K562 (cell line): ENCODE data around the gene TRPM4. TPM values are rescaled to one million over a fixed set of nuclear protein-coding genes. Genes with fewer than 3 reads are reported as not detected.

Experiments
- ADNP ChIP-seq: fragments of 200-800 bp; sonication (Bioruptor generic); IDR thresholded peaks from 2 replicates; pipeline ENCODE4 v1.6.1; 2016; ENCODE audit warnings: missing genetic modification characterization, missing compliant biosample characterization
- CREB1 ChIP-seq, 2 experiments: sonication (generic) in 1 of 2; formaldehyde crosslinking in 1 of 2; IDR thresholded peaks; 2 replicates each; pipeline versions ENCODE4 v1.6.1 to v1.8.0; 2012 to 2022; ENCODE audit warnings: inconsistent platforms in 1 of 2, mild to moderate bottlenecking in 1 of 2, missing genetic modification reagents in 1 of 2, moderate library complexity in 1 of 2
- KLF6 ChIP-seq: fragments of 250-450 bp; sonication (Bioruptor Pico); IDR thresholded peaks from 2 replicates; pipeline ENCODE4 v1.4.0; 2020; ENCODE audit warnings: mild to moderate bottlenecking, moderate library complexity, borderline replicate concordance
- L3MBTL2 ChIP-seq: fragments of 450-650 bp; IDR thresholded peaks from 2 replicates; pipeline ENCODE4 v1.6.1; 2016; ENCODE audit warnings: mild to moderate bottlenecking, moderate library complexity
- LCOR ChIP-seq: sonication (generic); formaldehyde crosslinking; IDR thresholded peaks from 2 replicates; pipeline ENCODE4 v1.8.0; 2022; ENCODE audit warnings: mild to moderate bottlenecking, missing genetic modification reagents
- NONO ChIP-seq, 2 experiments: fragments of 200-400 bp in 1 of 2; fragments of 450-650 bp in 1 of 2; formaldehyde crosslinking in 1 of 2; IDR thresholded peaks; 2 replicates each; pipeline ENCODE4 v1.6.1; 2017; ENCODE audit warnings: low read depth in 2 of 2, mild to moderate bottlenecking in 2 of 2, moderate library complexity in 2 of 2, low read length in 1 of 2
- PML ChIP-seq: IDR thresholded peaks from 2 replicates; pipeline ENCODE4 v1.6.1; 2012; ENCODE audit warnings: low read length, inconsistent platforms
- SIRT6 ChIP-seq: IDR thresholded peaks from one replicate; pipeline ENCODE4 v1.6.1; 2012; ENCODE audit warnings: low read depth, mild to moderate bottlenecking, control low read depth, inconsistent platforms, low read length, moderate library complexity
- SMARCA4 ChIP-seq: fragments of 450-650 bp; IDR thresholded peaks from 2 replicates; pipeline ENCODE4 v1.6.1; 2016
- SREBF2 ChIP-seq: sonication (generic); formaldehyde crosslinking; IDR thresholded peaks from 2 replicates; pipeline ENCODE4 v1.4.0; 2020; ENCODE audit warnings: mild to moderate bottlenecking, missing genetic modification reagents
- STAT5A ChIP-seq: IDR thresholded peaks from 2 replicates; pipeline ENCODE4 v1.6.1; 2012; ENCODE audit warnings: low read length, inconsistent platforms, borderline replicate concordance
- TGIF2 ChIP-seq: sonication (generic); formaldehyde crosslinking; IDR thresholded peaks from 2 replicates; pipeline ENCODE4 v1.8.1; 2022; ENCODE audit warnings: mild to moderate bottlenecking, missing genetic modification reagents, moderate library complexity
- ZNF445 ChIP-seq: fragments of 250-450 bp; sonication (Bioruptor Pico); IDR thresholded peaks from 2 replicates; pipeline ENCODE4 v1.4.0; 2020; ENCODE audit warnings: low read depth, mild to moderate bottlenecking, moderate library complexity
- polyA plus RNA-seq, 8 experiments: library from polyadenylated mRNA; depleted of rRNA in 4 of 8; stranded (reverse) in 5 of 8; unstranded in 3 of 8; fragments of >200 nt; fragmentation: Nextera tagmentation in 2 of 8; fragmentation: Illumina TruSeq in 1 of 8; extraction: Ambion mirVana in 2 of 8; extraction: Trizol in 1 of 8; gene quantifications; 2 replicates each; pipeline versions ENCODE4 v1.2.1 to v1.2.3, GENCODE V29; 2011 to 2014; ENCODE audit warnings: inconsistent platforms in 1 of 8, missing spikeins in 1 of 8
- total RNA-seq, 7 experiments: library from RNA; depleted of rRNA in 6 of 7; stranded (reverse); fragments of >200 nt in 6 of 7; fragmentation: Illumina TruSeq in 2 of 7; extraction: Trizol in 2 of 7; gene quantifications; 2 replicates each; pipeline versions ENCODE4 v1.2.1 to v1.2.3, GENCODE V29; 2011 to 2021; ENCODE audit warnings: low replicate concordance in 1 of 7
- TF ChIP-seq, protein P1 (sequence below): fragments of 450-650 bp; IDR thresholded peaks from 2 replicates; pipeline ENCODE4 v1.6.1; 2014; ENCODE audit warnings: low read depth, mild to moderate bottlenecking, moderate library complexity, borderline replicate concordance
- TF ChIP-seq, protein P2 (sequence below): fragments of 450-650 bp; IDR thresholded peaks from 2 replicates; pipeline ENCODE4 v1.6.1; 2016
- TF ChIP-seq, protein P3 (sequence below): fragments of 450-650 bp; formaldehyde crosslinking; IDR thresholded peaks from 2 replicates; pipeline ENCODE4 v1.4.0; 2022; ENCODE audit warnings: missing genetic modification characterization

The TRPM4 gene
- total and polyA plus RNA-seq, 9 of the 15 experiments (the other 6 are each of a cell fraction or from before 2014, with no cell fraction given): 6.5 to 45.4 (median 15.2) TPM

DNA sequence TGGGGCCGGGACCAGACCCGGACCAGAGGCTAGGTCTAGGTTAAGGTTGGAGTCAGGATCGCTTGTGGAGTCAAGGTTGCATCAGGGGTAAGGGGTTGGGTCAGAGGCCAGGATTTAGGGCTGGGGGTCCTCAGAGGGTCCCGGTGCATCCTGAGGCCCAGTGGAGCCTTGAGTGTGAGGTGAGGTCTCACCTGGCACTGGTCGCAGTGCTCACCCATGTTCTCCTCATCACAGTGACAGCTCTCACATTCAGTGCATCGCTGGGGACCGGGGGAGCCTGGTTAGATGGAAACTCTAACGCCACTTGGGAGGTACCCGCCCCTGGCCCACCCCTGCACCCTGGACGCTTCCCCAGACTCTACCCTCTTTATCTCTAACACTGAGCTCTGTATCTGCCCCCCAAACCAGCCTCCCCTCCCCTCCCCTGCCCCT is 5.5 kb upstream of the TRPM4 start (continued):
- TF ChIP-seq LCOR (CRISPR knock-in tag): 0 out of 2 replicates have a peak, but pooled peaks have one; percentile 7
- no peak for TF ChIP-seq PML
- no peak for TF ChIP-seq L3MBTL2
- TF ChIP-seq TGIF2 (CRISPR knock-in tag): 0 out of 2 replicates have a peak, but pooled peaks have one; percentile 39
- no peak for TF ChIP-seq CREB1 (IDR thresholded peaks at IDR 0.05)
- peak; percentile 1; the same call in 1 of the 2 replicates for TF ChIP-seq CREB1 (CRISPR knock-in tag; IDR thresholded peaks at IDR 0.05)
- no peak for TF ChIP-seq ZNF445
- no peak for TF ChIP-seq SREBF2 (CRISPR knock-in tag)
- no peak for TF ChIP-seq STAT5A
- no peak for TF ChIP-seq ADNP (tag)
- TF ChIP-seq SMARCA4: no peak
- no peak for TF ChIP-seq KLF6 (CRISPR knock-in tag)
- TF ChIP-seq, protein P1, sequence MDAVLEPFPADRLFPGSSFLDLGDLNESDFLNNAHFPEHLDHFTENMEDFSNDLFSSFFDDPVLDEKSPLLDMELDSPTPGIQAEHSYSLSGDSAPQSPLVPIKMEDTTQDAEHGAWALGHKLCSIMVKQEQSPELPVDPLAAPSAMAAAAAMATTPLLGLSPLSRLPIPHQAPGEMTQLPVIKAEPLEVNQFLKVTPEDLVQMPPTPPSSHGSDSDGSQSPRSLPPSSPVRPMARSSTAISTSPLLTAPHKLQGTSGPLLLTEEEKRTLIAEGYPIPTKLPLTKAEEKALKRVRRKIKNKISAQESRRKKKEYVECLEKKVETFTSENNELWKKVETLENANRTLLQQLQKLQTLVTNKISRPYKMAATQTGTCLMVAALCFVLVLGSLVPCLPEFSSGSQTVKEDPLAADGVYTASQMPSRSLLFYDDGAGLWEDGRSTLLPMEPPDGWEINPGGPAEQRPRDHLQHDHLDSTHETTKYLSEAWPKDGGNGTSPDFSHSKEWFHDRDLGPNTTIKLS: no peak
- TF ChIP-seq, protein P2, sequence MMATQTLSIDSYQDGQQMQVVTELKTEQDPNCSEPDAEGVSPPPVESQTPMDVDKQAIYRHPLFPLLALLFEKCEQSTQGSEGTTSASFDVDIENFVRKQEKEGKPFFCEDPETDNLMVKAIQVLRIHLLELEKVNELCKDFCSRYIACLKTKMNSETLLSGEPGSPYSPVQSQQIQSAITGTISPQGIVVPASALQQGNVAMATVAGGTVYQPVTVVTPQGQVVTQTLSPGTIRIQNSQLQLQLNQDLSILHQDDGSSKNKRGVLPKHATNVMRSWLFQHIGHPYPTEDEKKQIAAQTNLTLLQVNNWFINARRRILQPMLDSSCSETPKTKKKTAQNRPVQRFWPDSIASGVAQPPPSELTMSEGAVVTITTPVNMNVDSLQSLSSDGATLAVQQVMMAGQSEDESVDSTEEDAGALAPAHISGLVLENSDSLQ: peak; percentile 23; the same call in 1 of the 2 replicates
- no peak for TF ChIP-seq NONO (IDR thresholded peaks at IDR 0.05; ENCODE audit: low read depth in 2 of 2, low read length in 1 of 2)
- TF ChIP-seq, protein P3, sequence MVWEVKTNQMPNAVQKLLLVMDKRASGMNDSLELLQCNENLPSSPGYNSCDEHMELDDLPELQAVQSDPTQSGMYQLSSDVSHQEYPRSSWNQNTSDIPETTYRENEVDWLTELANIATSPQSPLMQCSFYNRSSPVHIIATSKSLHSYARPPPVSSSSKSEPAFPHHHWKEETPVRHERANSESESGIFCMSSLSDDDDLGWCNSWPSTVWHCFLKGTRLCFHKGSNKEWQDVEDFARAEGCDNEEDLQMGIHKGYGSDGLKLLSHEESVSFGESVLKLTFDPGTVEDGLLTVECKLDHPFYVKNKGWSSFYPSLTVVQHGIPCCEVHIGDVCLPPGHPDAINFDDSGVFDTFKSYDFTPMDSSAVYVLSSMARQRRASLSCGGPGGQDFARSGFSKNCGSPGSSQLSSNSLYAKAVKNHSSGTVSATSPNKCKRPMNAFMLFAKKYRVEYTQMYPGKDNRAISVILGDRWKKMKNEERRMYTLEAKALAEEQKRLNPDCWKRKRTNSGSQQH (CRISPR knock-in tag): no peak
- no peak for TF ChIP-seq SIRT6
